Lung (tissue), 12 donors: ENCODE data around the gene PBX2. TPM values are rescaled to one million over a fixed set of nuclear protein-coding genes. Genes with fewer than 3 reads are reported as not detected.
A peak's percentile ranks its signal among the peaks of the same experiment; 100 is the strongest.

ENCODE experiments used
- ATAC-seq: fragments of 200-7000 bp; cut with Tn5 transposase; one replicate; pipeline ENCODE4 v1.9.1; 2020; ENCODE audit warnings: moderate number of reproducible peaks; ENCODE audit not compliant: insufficient read depth, low FRiP score
- DNase-seq, 3 donors: peaks; one replicate each; pipeline ENCODE4 v3.0.0-alpha.2; 2013 to 2017
- H3K27ac ChIP-seq, 2 donors: one replicate each; pipeline ENCODE4 v1.5.1; 2013; ENCODE audit warnings: mild to moderate bottlenecking in 2 of 2, moderate library complexity in 2 of 2, control low read depth in 1 of 2, inconsistent platforms in 1 of 2, low read depth in 1 of 2, low read length in 1 of 2
- H3K27me3 ChIP-seq, 3 donors: one replicate each; pipeline ENCODE4 v1.5.1; 2013; ENCODE audit warnings: low read length in 2 of 3; ENCODE audit not compliant: control insufficient read depth in 3 of 3, insufficient read depth in 3 of 3
- H3K36me3 ChIP-seq, 4 donors: one replicate each; pipeline ENCODE4 v1.5.1; 2013; ENCODE audit warnings: low read length in 4 of 4, mild to moderate bottlenecking in 1 of 4, moderate library complexity in 1 of 4; ENCODE audit not compliant: control insufficient read depth in 4 of 4, insufficient read depth in 4 of 4
- H3K4me1 ChIP-seq, 5 donors: one replicate each; pipeline ENCODE4 v1.5.1; 2013; ENCODE audit warnings: low read length in 5 of 5, mild to moderate bottlenecking in 2 of 5, moderate library complexity in 1 of 5; ENCODE audit not compliant: control insufficient read depth in 5 of 5, insufficient read depth in 5 of 5
- H3K4me3 ChIP-seq: one replicate; pipeline ENCODE4 v1.5.1; 2013; ENCODE audit warnings: mild to moderate bottlenecking, control low read depth, moderate library complexity
- H3K9ac ChIP-seq, 2 donors: one replicate each; pipeline ENCODE4 v1.5.1; 2013; ENCODE audit warnings: low read length in 2 of 2, control low read depth in 1 of 2; ENCODE audit not compliant: insufficient read depth in 1 of 2
- H3K9me3 ChIP-seq, 4 donors: one replicate each; pipeline ENCODE4 v1.5.1; 2013; ENCODE audit warnings: low read length in 3 of 4, mild to moderate bottlenecking in 1 of 4, moderate library complexity in 1 of 4; ENCODE audit not compliant: control insufficient read depth in 4 of 4, insufficient read depth in 3 of 4
- WGBS, 2 donors: extraction: QIAGEN DNeasy Blood & Tissue Kit; methylation state at CpG; one replicate each; pipeline ENCODE4 v1.1.7; 2013; 5-methylcytosine and 5-hydroxymethylcytosine counted together
- polyA plus RNA-seq, 2 donors: library from polyadenylated mRNA; stranded (reverse); fragments of 200-250 nt; gene quantifications; one replicate each; pipeline ENCODE4 v1.2.1, GENCODE V29; 2013
- total RNA-seq, 2 donors: library from RNA; depleted of rRNA in 1 of 2; stranded (reverse); fragments of >200 nt in 1 of 2; gene quantifications; one replicate each; pipeline ENCODE4 v1.2.1, GENCODE V29; 2014 to 2021
- TF ChIP-seq, protein P1 (sequence below): IDR thresholded peaks from 2 replicates; pipeline ENCODE4 v1.5.1; 2012; ENCODE audit warnings: mild to moderate bottlenecking; ENCODE audit errors: control extremely low read depth, extremely low read depth
- donor health status: control.
- donor health status: control.
- donor health status: Bipolar disorder and iron deficiency.
- donor health status: healthy.
- donor health status: DM: yes; HTN: yes; CAD: no.

The PBX2 gene
- total and polyA plus RNA-seq, 4 donors, result 56.0 to 128 (median 85.9) TPM

DNA sequence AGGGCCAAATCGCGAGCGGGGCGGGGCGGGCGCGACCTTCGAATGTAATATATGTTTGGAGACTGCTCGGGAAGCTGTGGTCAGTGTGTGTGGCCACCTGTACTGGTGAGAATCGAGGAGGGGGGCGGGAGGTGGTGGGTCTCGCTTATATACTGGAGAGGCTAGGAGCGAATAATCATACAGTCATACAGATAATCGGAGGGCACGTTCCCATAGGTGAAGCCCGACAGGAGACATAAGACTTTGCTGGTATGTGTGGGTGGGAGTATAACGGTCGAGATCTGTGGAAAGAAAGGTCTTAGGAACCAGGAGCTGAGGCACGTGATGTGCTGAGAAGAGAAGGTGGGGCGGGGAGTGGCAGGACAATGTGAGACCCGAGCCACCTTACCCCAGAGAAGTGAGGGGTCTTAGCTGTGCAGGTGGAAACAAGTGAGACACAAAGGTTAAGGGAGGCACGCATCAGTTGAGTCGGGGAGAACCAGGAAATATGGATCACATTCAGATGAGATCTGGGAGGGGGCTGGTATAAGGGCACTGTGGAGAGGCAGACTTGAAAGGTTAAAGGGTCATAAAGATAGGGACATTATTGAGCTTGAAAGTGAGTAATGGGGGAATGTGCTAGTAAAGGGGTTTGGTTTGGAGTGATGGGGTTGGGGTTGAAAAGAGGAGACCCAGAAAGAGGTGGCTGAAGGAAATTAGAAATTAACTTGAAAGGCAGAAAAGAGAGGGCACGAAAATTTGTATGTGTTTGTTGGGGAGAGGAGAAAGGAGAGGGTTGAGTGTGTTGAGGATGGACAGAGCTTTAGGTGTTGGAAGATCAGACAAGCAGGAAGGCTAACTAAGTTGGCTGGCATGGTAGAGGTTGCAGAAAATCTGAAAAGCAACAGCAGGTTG is 11.2 kb downstream of the PBX2 start:
- DNase-seq, result peak in 1 of 3 donors; percentile 29

DNA sequence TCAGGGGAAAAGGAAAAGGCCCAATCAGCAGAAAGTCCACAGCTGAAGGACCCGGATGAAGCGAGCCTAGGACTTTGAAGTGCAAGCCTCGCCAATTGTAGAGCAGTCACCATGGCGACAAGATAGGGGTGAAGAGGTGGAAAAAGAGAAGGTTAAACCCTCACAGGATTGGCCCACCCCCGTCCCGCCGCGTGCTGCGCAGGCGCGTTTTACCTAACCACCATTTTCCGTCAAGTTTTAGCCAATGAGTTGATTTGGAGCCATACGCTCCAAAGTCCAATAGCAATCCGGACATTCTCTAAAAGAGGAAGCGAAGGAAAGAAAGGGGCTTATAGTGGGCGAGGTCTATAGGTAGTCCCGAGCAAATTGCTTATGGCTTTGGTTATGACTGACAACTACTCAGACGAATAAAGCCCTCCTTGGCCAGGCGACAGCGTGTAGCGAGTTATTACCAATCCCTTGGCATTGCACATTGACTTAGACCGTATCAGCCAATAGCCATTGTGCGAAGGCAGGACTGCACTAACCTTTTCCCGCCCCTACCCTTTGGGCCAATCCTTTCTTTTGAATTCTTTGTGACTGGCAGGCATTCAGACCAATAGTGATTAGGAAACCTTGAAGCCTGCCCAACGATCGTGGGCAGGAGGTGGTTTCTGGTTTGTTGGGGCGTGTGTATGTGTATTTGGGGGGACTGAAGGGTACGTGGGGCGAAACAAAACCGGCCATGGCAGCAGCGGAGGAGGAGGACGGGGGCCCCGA is 12.0 kb downstream of the PBX2 start, which contains the start of gene RNF5:
TSS of gene RNF5 (plus strand) at position 618 of the 759 bp plus-strand sequence. CDS start at position 725, 107 bp downstream.
- ATAC-seq (peak; percentile 86), DNase-seq (peak; percentile 99 to 100 (median 100))
- TF ChIP-seq, protein P1, sequence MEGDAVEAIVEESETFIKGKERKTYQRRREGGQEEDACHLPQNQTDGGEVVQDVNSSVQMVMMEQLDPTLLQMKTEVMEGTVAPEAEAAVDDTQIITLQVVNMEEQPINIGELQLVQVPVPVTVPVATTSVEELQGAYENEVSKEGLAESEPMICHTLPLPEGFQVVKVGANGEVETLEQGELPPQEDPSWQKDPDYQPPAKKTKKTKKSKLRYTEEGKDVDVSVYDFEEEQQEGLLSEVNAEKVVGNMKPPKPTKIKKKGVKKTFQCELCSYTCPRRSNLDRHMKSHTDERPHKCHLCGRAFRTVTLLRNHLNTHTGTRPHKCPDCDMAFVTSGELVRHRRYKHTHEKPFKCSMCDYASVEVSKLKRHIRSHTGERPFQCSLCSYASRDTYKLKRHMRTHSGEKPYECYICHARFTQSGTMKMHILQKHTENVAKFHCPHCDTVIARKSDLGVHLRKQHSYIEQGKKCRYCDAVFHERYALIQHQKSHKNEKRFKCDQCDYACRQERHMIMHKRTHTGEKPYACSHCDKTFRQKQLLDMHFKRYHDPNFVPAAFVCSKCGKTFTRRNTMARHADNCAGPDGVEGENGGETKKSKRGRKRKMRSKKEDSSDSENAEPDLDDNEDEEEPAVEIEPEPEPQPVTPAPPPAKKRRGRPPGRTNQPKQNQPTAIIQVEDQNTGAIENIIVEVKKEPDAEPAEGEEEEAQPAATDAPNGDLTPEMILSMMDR, result no peak
- H3K4me3 ChIP-seq, result peak within 1 kb of the TSS; percentile 67
- peaks cover 11 to 46% (median 25%) of the 10 kb centered on the region in 5 donors for H3K4me1 ChIP-seq
- no peaks in the 10 kb centered on the region for H3K9me3 ChIP-seq
- H3K36me3 ChIP-seq, result peaks cover 0 to 13% (median 11%) of the 10 kb centered on the region in 4 donors
- peak within 1 kb of the TSS; percentile 74 to 92 for H3K9ac ChIP-seq
- 0 to 1% methylated on average over 33 of the region's 33 CpGs for WGBS, 2 donors
- H3K27ac ChIP-seq, result peak within 1 kb of the TSS; percentile 88 to 95
- H3K27me3 ChIP-seq, result no peaks in the 10 kb centered on the region

More for the DNA sequence above, 11.2 kb downstream of the PBX2 start:
- Histone ChIP-seq H3K4me1 (peaks cover 11 to 45% (median 25%) of the 10 kb centered on the region in 5 donors), H3K27me3 (no peaks in the 10 kb centered on the region), H3K9ac (peak overlapping the region; percentile 71 to 92), H3K27ac (peak overlapping the region; percentile 75 to 88), H3K4me3 (peak overlapping the region; percentile 67), H3K36me3 (peaks cover 0 to 19% (median 13%) of the 10 kb centered on the region in 4 donors), H3K9me3 (no peaks in the 10 kb centered on the region)
- no peak for ATAC-seq
- 2% methylated on average over 24 of the region's 24 CpGs for WGBS, 2 donors
- TF ChIP-seq, protein P1, result no peak

DNA sequence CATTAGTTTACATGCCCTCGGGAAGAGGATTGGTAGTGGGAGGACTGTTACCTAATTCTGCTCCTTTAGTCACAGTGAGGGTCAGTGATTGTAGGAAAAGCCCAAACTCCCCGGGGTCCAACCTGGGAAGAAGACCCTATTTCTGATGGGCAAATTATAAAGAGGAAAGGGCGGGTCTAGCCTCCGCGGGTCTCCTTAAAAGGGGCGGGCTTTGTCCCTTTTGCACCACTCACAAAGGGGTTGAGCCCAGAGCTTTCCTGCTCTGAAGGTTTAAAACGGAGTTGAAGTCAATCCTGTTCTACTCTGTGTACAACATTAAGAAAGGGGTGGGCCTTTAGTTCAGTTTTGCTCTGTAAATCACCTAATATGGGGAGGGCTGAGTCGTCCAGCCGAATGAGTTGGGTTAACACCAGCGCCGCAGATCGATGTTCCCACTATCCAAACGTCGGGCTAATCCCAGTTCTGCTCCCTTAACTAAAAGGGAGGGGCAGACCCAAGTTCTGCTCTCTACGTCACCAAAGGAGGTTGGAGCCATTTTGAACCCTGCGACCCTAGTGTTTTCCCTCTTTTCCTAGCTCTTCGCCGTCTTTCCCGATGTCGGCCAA is 12.7 kb downstream of the PBX2 start:
- ATAC-seq, result no peak
- Histone ChIP-seq H3K27me3 (no peaks in the 10 kb centered on the region), H3K4me1 (peaks cover 11 to 48% (median 25%) of the 10 kb centered on the region in 5 donors), H3K9me3 (no peaks in the 10 kb centered on the region), H3K36me3 (peaks cover 0 to 12% (median 9%) of the 10 kb centered on the region in 4 donors), H3K9ac (peak overlapping the region; percentile 74 to 76), H3K4me3 (peak overlapping the region; percentile 15), H3K27ac (peak overlapping the region; percentile 88 to 95)
- TF ChIP-seq, protein P1, result no peak
- 0% methylated on average over 19 to 20 of the region's 20 CpGs for WGBS, 2 donors
- DNase-seq, result no peak
